K562 (cell line): ENCODE data around the gene NPM3. TPM values are rescaled to one million over a fixed set of nuclear protein-coding genes. Genes with fewer than 3 reads are reported as not detected.

Experiments used
- ATAC-seq: fragments of 200-7000 bp; cut with Tn5 transposase; 3 replicates; pipeline ENCODE4 v1.9.1; 2020; ENCODE audit warnings: moderate library complexity
- BruUV-seq: library from RNA; stranded (reverse); fragments of 400-500 nt; replicated peaks from 2 replicates; lab custom pipeline; 2021; lab: Mats Ljungman, UMichigan
- CTCF ChIA-PET: fragments of 300-600 bp; formaldehyde crosslinking; extraction: SDS; loops from one replicate; lab custom pipeline; 2021; ENCODE audit warnings: low intra/inter-chr PET ratio; lab: Yijun Ruan, JAX
- POLR2A ChIA-PET: fragments of 300-600, 350-650 bp; sonication (Branson Sonifier 250); formaldehyde crosslinking; extraction: SDS; loops from one replicate; lab custom pipeline; 2021; ENCODE audit warnings: antibody characterized with exemption, inconsistent platforms; lab: Yijun Ruan, JAX
- DNase-seq, 4 experiments: peaks; one replicate each; pipeline versions ENCODE4 v3.0.0 to v3.0.0-alpha.2; 2011 to 2018; ENCODE audit warnings: low spot score in 3 of 4, mixed read lengths in 3 of 4; ENCODE audit errors: extremely low read depth in 1 of 4
- FAIRE-seq: peaks from 2 replicates; lab custom pipeline; 2011; peaks lifted over from hg19 to GRCh38; lab: Jason Lieb, UNC
- H2AFZ ChIP-seq: 2 replicates; pipeline ENCODE4 v1.6.0; 2011; ENCODE audit warnings: low read depth, low read length, control low read depth, inconsistent platforms
- H3K27ac ChIP-seq: fragments of 200-600 bp; 3 replicates; pipeline ENCODE4 v1.8.0; 2011; ENCODE audit warnings: low read depth, mild to moderate bottlenecking, control low read depth, inconsistent platforms, low read length, moderate library complexity, mixed read lengths; ENCODE audit errors: extremely low read depth
- H3K27me3 ChIP-seq, 2 experiments: fragments of 300-600 bp in 1 of 2; 2 replicates in 1 of 2; 3 replicates in 1 of 2; pipeline versions ENCODE4 v1.6.0 to v1.8.0; 2011; ENCODE audit warnings: inconsistent platforms in 2 of 2, low read length in 2 of 2, mild to moderate bottlenecking in 1 of 2, mixed read lengths in 1 of 2, moderate library complexity in 1 of 2; ENCODE audit not compliant: control insufficient read depth in 2 of 2, insufficient read depth in 2 of 2
- H3K36me3 ChIP-seq: fragments of 300-600 bp; 3 replicates; pipeline ENCODE4 v1.8.0; 2011; ENCODE audit warnings: mild to moderate bottlenecking, low read length, inconsistent platforms; ENCODE audit not compliant: control insufficient read depth, insufficient read depth
- H3K4me1 ChIP-seq, 2 experiments: fragments of 200-600 bp in 1 of 2; replicated peaks in 1 of 2; 2 replicates in 1 of 2; 3 replicates in 1 of 2; pipeline versions ENCODE4 v1.5.1 to v1.8.0; 2011; ENCODE audit warnings: inconsistent platforms in 2 of 2, low read length in 2 of 2, mild to moderate bottlenecking in 1 of 2, mixed read lengths in 1 of 2, moderate library complexity in 1 of 2; ENCODE audit not compliant: control insufficient read depth in 2 of 2, insufficient read depth in 2 of 2
- H3K4me2 ChIP-seq: 2 replicates; pipeline ENCODE4 v1.6.1; 2011; ENCODE audit warnings: low read length, control low read depth, inconsistent platforms, mixed read lengths; ENCODE audit not compliant: insufficient read depth
- H3K4me3 ChIP-seq: fragments of 200-600 bp; sonication (generic), shearing (Covaris generic); 2 replicates; pipeline ENCODE4 v1.5.1; 2016; ENCODE audit warnings: control low read depth, inconsistent platforms
- H3K79me2 ChIP-seq: fragments of 200-600 bp; 3 replicates; pipeline ENCODE4 v1.8.0; 2011; ENCODE audit warnings: low read length, inconsistent platforms; ENCODE audit not compliant: control insufficient read depth, insufficient read depth
- H3K9ac ChIP-seq, 2 experiments: 2 replicates each; pipeline versions ENCODE4 v1.6.0 to v1.6.1; 2011; ENCODE audit warnings: low read depth in 2 of 2, low read length in 2 of 2, control low read depth in 1 of 2, inconsistent platforms in 1 of 2, mild to moderate bottlenecking in 1 of 2, mixed read lengths in 1 of 2; ENCODE audit not compliant: insufficient read depth in 1 of 2
- H3K9me1 ChIP-seq: one replicate; pipeline ENCODE4 v1.6.0; 2011; ENCODE audit warnings: inconsistent platforms, mild to moderate bottlenecking, low read length, moderate library complexity; ENCODE audit not compliant: control insufficient read depth, insufficient read depth
- H3K9me3 ChIP-seq: replicated peaks from 2 replicates; pipeline ENCODE4 v1.5.1; 2011; ENCODE audit warnings: low read depth, low read length, inconsistent platforms; ENCODE audit not compliant: control insufficient read depth, insufficient read depth
- H4K20me1 ChIP-seq: replicated peaks from 2 replicates; pipeline ENCODE4 v1.6.1; 2011; ENCODE audit warnings: low read length, inconsistent platforms, mixed read lengths; ENCODE audit not compliant: control insufficient read depth, insufficient read depth
- MBD2 ChIP-seq: sonication (generic); IDR thresholded peaks from 2 replicates; pipeline ENCODE4 v1.6.1; 2016; ENCODE audit warnings: low read depth, borderline replicate concordance
- MGA ChIP-seq: fragments of 450-650 bp; IDR thresholded peaks from 2 replicates; pipeline ENCODE4 v1.6.1; 2016; ENCODE audit warnings: mild to moderate bottlenecking, moderate library complexity
- POLR2G ChIP-seq: fragments of 200-400 bp; formaldehyde crosslinking; IDR thresholded peaks from 2 replicates; pipeline ENCODE4 v1.6.1; 2017; ENCODE audit warnings: low read depth, mild to moderate bottlenecking, antibody characterized with exemption, low read length, moderate library complexity
- TBP ChIP-seq: optimal IDR thresholded peaks from 2 replicates; pipeline ENCODE3; 2011; ENCODE audit warnings: low read depth, low read length, improper control_type of control experiment
- ZNF584 ChIP-seq: fragments of 200-800 bp; sonication (Bioruptor generic); IDR thresholded peaks from 2 replicates; pipeline ENCODE4 v1.6.1; 2016; ENCODE audit warnings: low read depth, mild to moderate bottlenecking, missing genetic modification characterization, missing compliant biosample characterization
- WGBS: fragments of 100-300 bp; shearing (Covaris generic); methylation state at CpG from one replicate; pipeline ENCODE4 v1.1.6; 2016; ENCODE audit warnings: low coverage, mixed read lengths; ENCODE audit not compliant: insufficient coverage; ENCODE audit errors: missing lambda C conversion rate; 5-methylcytosine and 5-hydroxymethylcytosine counted together
- in situ Hi-C: fragments of 300-500 bp; cut with MboI; formaldehyde crosslinking; loops from 4 replicates; pipeline ENCODE4 v1.15.0; 2018; ENCODE audit warnings: inconsistent platforms, mixed read lengths
- intact Hi-C: fragments of 100-400 bp; cut with micrococcal nuclease; formaldehyde crosslinking; loops from 2 replicates; pipeline ENCODE4 v1.14.2; 2022
- polyA plus RNA-seq, 8 experiments: library from polyadenylated mRNA; depleted of rRNA in 4 of 8; stranded (reverse) in 5 of 8; unstranded in 3 of 8; fragments of >200 nt; fragmentation: Nextera tagmentation in 2 of 8; fragmentation: Illumina TruSeq in 1 of 8; extraction: Ambion mirVana in 2 of 8; extraction: Trizol in 1 of 8; gene quantifications; 2 replicates each; pipeline versions ENCODE4 v1.2.1 to v1.2.3, GENCODE V29; 2011 to 2014; ENCODE audit warnings: inconsistent platforms in 1 of 8, missing spikeins in 1 of 8
- total RNA-seq, 7 experiments: library from RNA; depleted of rRNA in 6 of 7; stranded (reverse); fragments of >200 nt in 6 of 7; fragmentation: Illumina TruSeq in 2 of 7; extraction: Trizol in 2 of 7; gene quantifications; 2 replicates each; pipeline versions ENCODE4 v1.2.1 to v1.2.3, GENCODE V29; 2011 to 2021; ENCODE audit warnings: low replicate concordance in 1 of 7
- TF ChIP-seq, protein P1 (sequence below): sonication (generic); formaldehyde crosslinking; IDR thresholded peaks from 2 replicates; pipeline ENCODE4 v1.8.1; 2023; ENCODE audit warnings: mild to moderate bottlenecking, missing genetic modification reagents

The NPM3 gene
- total and polyA plus RNA-seq, 9 of the 15 experiments (the other 6 are each of a cell fraction or from before 2014, with no cell fraction given), result 15.2 to 239 (median 114) TPM

- Histone ChIP-seq H3K27me3 (no peaks in the 10 kb centered on the region), H2AFZ (no peak overlapping the region), H3K4me2 (peak overlapping the region; percentile 46), H3K4me1 (peaks cover 45 to 56% of the 10 kb centered on the region in 2 experiments), H3K79me2 (peaks cover 18% of the 10 kb centered on the region), H3K4me3 (no peak overlapping the region), H3K9me1 (peaks cover 9% of the 10 kb centered on the region), H3K27ac (peak overlapping the region; percentile 35; the same call in 1 of the 3 replicates), H3K36me3 (peaks cover 30% of the 10 kb centered on the region; the same call in 2 of the 3 replicates), H4K20me1 (0 out of 2 replicates have a peak, but pooled peaks cover 6% of the 10 kb centered on the region), H3K9ac (peak overlapping the region in 1 of 2 experiments; percentile 75; a peak in 2 of 4 replicates), H3K9me3 (no peaks in the 10 kb centered on the region)
- ATAC-seq (no peak; the same call in 2 of the 3 replicates), FAIRE-seq (no peak), DNase-seq (peak in 3 of 4 experiments; percentile 2 to 6 (median 3))
- BruUV-seq, result no TSS peak
- POLR2A ChIA-PET, result interaction anchor here (0.5 to 3.7 kb wide), 4 partner anchors 12 to 255 kb away, joined by 3 to 19 read pairs (median 3); partner anchors contain the start of genes ARMH3 and OGA
- intact Hi-C loops, result no loop called here
- in situ Hi-C loops, result loop anchor here (25.0 kb wide), 4 partner anchors 533 to 783 kb away; partner anchors contain the start of genes ACTR1A, CUEDC2 and SUFU
- CTCF ChIA-PET, result no interaction called here
- WGBS, result 45% methylated on average over 21 of the region's 39 CpGs
- TF ChIP-seq, protein P1, sequence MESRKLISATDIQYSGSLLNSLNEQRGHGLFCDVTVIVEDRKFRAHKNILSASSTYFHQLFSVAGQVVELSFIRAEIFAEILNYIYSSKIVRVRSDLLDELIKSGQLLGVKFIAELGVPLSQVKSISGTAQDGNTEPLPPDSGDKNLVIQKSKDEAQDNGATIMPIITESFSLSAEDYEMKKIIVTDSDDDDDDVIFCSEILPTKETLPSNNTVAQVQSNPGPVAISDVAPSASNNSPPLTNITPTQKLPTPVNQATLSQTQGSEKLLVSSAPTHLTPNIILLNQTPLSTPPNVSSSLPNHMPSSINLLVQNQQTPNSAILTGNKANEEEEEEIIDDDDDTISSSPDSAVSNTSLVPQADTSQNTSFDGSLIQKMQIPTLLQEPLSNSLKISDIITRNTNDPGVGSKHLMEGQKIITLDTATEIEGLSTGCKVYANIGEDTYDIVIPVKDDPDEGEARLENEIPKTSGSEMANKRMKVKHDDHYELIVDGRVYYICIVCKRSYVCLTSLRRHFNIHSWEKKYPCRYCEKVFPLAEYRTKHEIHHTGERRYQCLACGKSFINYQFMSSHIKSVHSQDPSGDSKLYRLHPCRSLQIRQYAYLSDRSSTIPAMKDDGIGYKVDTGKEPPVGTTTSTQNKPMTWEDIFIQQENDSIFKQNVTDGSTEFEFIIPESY (CRISPR knock-in tag), result no peak
- TF ChIP-seq TBP (no peak), ZNF584 (CRISPR knock-in tag) (no peak), MBD2 (no peak), MGA (peak; percentile 58), POLR2G (peak; percentile 42; the same call in 1 of the 2 replicates)
These were observed 45.7 kb upstream of the NPM3 start for GRCh38 chr10:101828766-101829551.
